H1 (cell line): ENCODE measurements around the gene TGFBI. TPM values are rescaled to one million over a fixed set of nuclear protein-coding genes. Genes with fewer than 3 reads are reported as not detected.

Source experiments
- CTCF ChIA-PET: fragments of 300-600 bp; sonication (Branson Sonifier 250); formaldehyde crosslinking; loops from one replicate; lab custom pipeline; 2021; ENCODE audit not compliant: partially characterized antibody; lab: Charles Lee
- POLR2A ChIA-PET: fragments of 300-600 bp; sonication (Branson Sonifier 250); formaldehyde crosslinking; loops from one replicate; lab custom pipeline; 2021; ENCODE audit warnings: inconsistent platforms; ENCODE audit not compliant: partially characterized antibody; lab: Charles Lee
- DNase-seq, 2 experiments: peaks; one replicate each; pipeline versions ENCODE4 v3.0.0 to v3.0.0-alpha.2; 2010 to 2022; ENCODE audit warnings: low spot score in 2 of 2, low read depth in 1 of 2, mixed read lengths in 1 of 2
- FAIRE-seq: peaks from 2 replicates; lab custom pipeline; 2011; peaks lifted over from hg19 to GRCh38; lab: Jason Lieb, UNC
- H2AFZ ChIP-seq: 2 replicates; pipeline ENCODE4 v1.8.1; 2012; ENCODE audit warnings: low read length, inconsistent platforms
- H2AK5ac ChIP-seq: 2 replicates; pipeline ENCODE4 v1.6.1; 2013; ENCODE audit warnings: low read depth, low read length
- H2BK120ac ChIP-seq: replicated peaks from 2 replicates; pipeline ENCODE3; 2013; ENCODE audit warnings: low read depth, low read length, inconsistent platforms
- H2BK12ac ChIP-seq: 2 replicates; pipeline ENCODE4 v1.6.1; 2013; ENCODE audit warnings: low read depth, low read length
- H2BK15ac ChIP-seq: 2 replicates; pipeline ENCODE4 v1.6.1; 2013; ENCODE audit warnings: low read length
- H2BK20ac ChIP-seq: 2 replicates; pipeline ENCODE4 v1.6.1; 2013; ENCODE audit warnings: low read length
- H2BK5ac ChIP-seq: 2 replicates; pipeline ENCODE4 v1.6.1; 2013; ENCODE audit warnings: low read depth, low read length
- H3K14ac ChIP-seq: 2 replicates; pipeline ENCODE4 v1.6.1; 2013; ENCODE audit warnings: inconsistent platforms; ENCODE audit not compliant: insufficient read length
- H3K18ac ChIP-seq: 2 replicates; pipeline ENCODE4 v1.6.1; 2013; ENCODE audit warnings: low read length; ENCODE audit errors: extremely low read depth
- H3K23ac ChIP-seq: 2 replicates; pipeline ENCODE4 v1.6.1; 2013; ENCODE audit warnings: inconsistent platforms; ENCODE audit not compliant: insufficient read length
- H3K23me2 ChIP-seq: 2 replicates; pipeline ENCODE4 v1.6.1; 2013; ENCODE audit warnings: low read depth, low read length
- H3K27ac ChIP-seq: 2 replicates; pipeline ENCODE4 v1.6.1; 2011; ENCODE audit warnings: low read depth, low read length, inconsistent platforms
- H3K27me3 ChIP-seq, 4 experiments: replicated peaks in 1 of 4; 1 replicate in 1 of 4; 2 replicates in 3 of 4; pipeline versions ENCODE4 v1.6.1 to v1.8.1; 2011 to 2013; ENCODE audit warnings: low read length in 3 of 4, mild to moderate bottlenecking in 3 of 4, inconsistent platforms in 2 of 4, mixed read lengths in 2 of 4, moderate library complexity in 1 of 4; ENCODE audit not compliant: control insufficient read depth in 3 of 4, insufficient read depth in 3 of 4; ENCODE audit errors: extremely low read depth in 1 of 4
- H3K36me3 ChIP-seq, 4 experiments: 2 replicates each; pipeline versions ENCODE4 v1.6.1 to v1.8.1; 2011 to 2013; ENCODE audit warnings: mild to moderate bottlenecking in 4 of 4, low read length in 3 of 4, moderate library complexity in 2 of 4, control low read depth in 1 of 4, inconsistent platforms in 1 of 4; ENCODE audit not compliant: insufficient read depth in 4 of 4, control insufficient read depth in 2 of 4
- H3K4ac ChIP-seq: replicated peaks from 2 replicates; pipeline ENCODE3; 2013; ENCODE audit warnings: low read length, low read depth, mixed read lengths, inconsistent platforms; ENCODE audit not compliant: insufficient read length
- H3K4me1 ChIP-seq, 4 experiments: replicated peaks in 1 of 4; 1 replicate in 1 of 4; 2 replicates in 3 of 4; pipeline versions ENCODE4 v1.6.1 to v1.8.1; 2011 to 2013; ENCODE audit warnings: low read length in 3 of 4, inconsistent platforms in 2 of 4, mixed read lengths in 1 of 4; ENCODE audit not compliant: insufficient read depth in 4 of 4, control insufficient read depth in 3 of 4
- H3K4me2 ChIP-seq, 2 experiments: 2 replicates each; pipeline versions ENCODE4 v1.6.1 to v1.8.1; 2011 to 2013; ENCODE audit warnings: low read depth in 2 of 2, low read length in 2 of 2, control low read depth in 1 of 2, inconsistent platforms in 1 of 2, mild to moderate bottlenecking in 1 of 2; ENCODE audit not compliant: insufficient read depth in 1 of 2
- H3K4me3 ChIP-seq, 4 experiments: fragments of 200-600, 300-600 bp in 1 of 4; sonication (generic), shearing (Covaris generic), sonication (Bioruptor Twin) in 1 of 4; 2 replicates each; pipeline versions ENCODE4 v1.5.1 to v1.8.1; 2011 to 2016; ENCODE audit warnings: low read length in 4 of 4, low read depth in 3 of 4, control low read depth in 2 of 4, inconsistent platforms in 2 of 4, mild to moderate bottlenecking in 2 of 4, mixed read lengths in 1 of 4, moderate library complexity in 1 of 4; ENCODE audit not compliant: insufficient read depth in 2 of 4; ENCODE audit errors: extremely low read depth in 1 of 4
- H3K56ac ChIP-seq: replicated peaks from 2 replicates; pipeline ENCODE3; 2013; ENCODE audit warnings: low read depth, mild to moderate bottlenecking, mixed read lengths, low read length, inconsistent platforms; ENCODE audit not compliant: insufficient read length
- H3K79me1 ChIP-seq: 2 replicates; pipeline ENCODE4 v1.6.1; 2013; ENCODE audit warnings: low read depth, low read length, control low read depth
- H3K79me2 ChIP-seq, 2 experiments: 2 replicates each; pipeline versions ENCODE4 v1.6.1 to v1.8.1; 2012 to 2013; ENCODE audit warnings: low read length in 2 of 2, mild to moderate bottlenecking in 2 of 2, inconsistent platforms in 1 of 2; ENCODE audit not compliant: insufficient read depth in 2 of 2, control insufficient read depth in 1 of 2
- H3K9ac ChIP-seq, 4 experiments: replicated peaks in 1 of 4; 1 replicate in 1 of 4; 2 replicates in 3 of 4; pipeline versions ENCODE4 v1.6.1 to v1.8.1; 2011 to 2013; ENCODE audit warnings: low read depth in 3 of 4, low read length in 3 of 4, control low read depth in 2 of 4, mild to moderate bottlenecking in 2 of 4, moderate library complexity in 2 of 4, inconsistent platforms in 1 of 4; ENCODE audit errors: extremely low read depth in 1 of 4
- H3K9me3 ChIP-seq, 2 experiments: 2 replicates each; pipeline versions ENCODE4 v1.6.1 to v1.8.1; 2012 to 2013; ENCODE audit warnings: mild to moderate bottlenecking in 2 of 2, moderate library complexity in 2 of 2, control low read depth in 1 of 2, inconsistent platforms in 1 of 2, low read depth in 1 of 2, low read length in 1 of 2, mixed read lengths in 1 of 2; ENCODE audit not compliant: insufficient read depth in 2 of 2
- H4K20me1 ChIP-seq, 2 experiments: replicated peaks in 1 of 2; 2 replicates each; pipeline versions ENCODE3 to v1.8.1; 2011 to 2013; ENCODE audit warnings: inconsistent platforms in 2 of 2, low read length in 2 of 2, mild to moderate bottlenecking in 1 of 2; ENCODE audit not compliant: insufficient read depth in 2 of 2, control insufficient read depth in 1 of 2
- H4K5ac ChIP-seq: 2 replicates; pipeline ENCODE4 v1.6.1; 2013; ENCODE audit warnings: low read length, low read depth, mixed read lengths, inconsistent platforms; ENCODE audit not compliant: insufficient read length
- H4K8ac ChIP-seq: 2 replicates; pipeline ENCODE4 v1.8.0; 2013; ENCODE audit warnings: mild to moderate bottlenecking, moderate library complexity, low read length, inconsistent platforms; ENCODE audit not compliant: insufficient read depth; ENCODE audit errors: extremely low read depth
- H4K91ac ChIP-seq: replicated peaks from 2 replicates; pipeline ENCODE3; 2013; ENCODE audit warnings: low read length, mixed read lengths, inconsistent platforms; ENCODE audit not compliant: insufficient read length
- CEBPB ChIP-seq: IDR thresholded peaks from 2 replicates; pipeline ENCODE4 v1.6.1; 2012; ENCODE audit warnings: low read depth, low read length
- CHD1 ChIP-seq: IDR thresholded peaks from 2 replicates; pipeline ENCODE4 v1.6.1; 2012; ENCODE audit warnings: low read depth, low read length, improper control_type of control experiment
- CTBP2 ChIP-seq: IDR thresholded peaks from 2 replicates; pipeline ENCODE4 v1.7.0; 2011; ENCODE audit warnings: borderline replicate concordance, mild to moderate bottlenecking, moderate library complexity, mixed read lengths, low read length; ENCODE audit not compliant: insufficient read depth, insufficient read length
- FOSL1 ChIP-seq: IDR thresholded peaks from 2 replicates; pipeline ENCODE4 v1.6.1; 2011; ENCODE audit warnings: mild to moderate bottlenecking, low read depth, low read length, moderate library complexity; ENCODE audit not compliant: insufficient read depth
- RAD21 ChIP-seq, 2 experiments: IDR thresholded peaks in 1 of 2; conservative IDR thresholded peaks in 1 of 2; 2 replicates each; pipeline ENCODE4 v1.6.1; 2011; ENCODE audit warnings: low read depth in 2 of 2, low read length in 2 of 2, improper control_type of control experiment in 1 of 2, inconsistent platforms in 1 of 2, mild to moderate bottlenecking in 1 of 2, moderate library complexity in 1 of 2
- RBBP5 ChIP-seq: IDR thresholded peaks from 2 replicates; pipeline ENCODE4 v1.7.1; 2012; ENCODE audit warnings: low read depth, mild to moderate bottlenecking, inconsistent platforms, low read length, moderate library complexity, borderline replicate concordance
- RXRA ChIP-seq: IDR thresholded peaks from 2 replicates; pipeline ENCODE4 v1.6.1; 2011; ENCODE audit warnings: low read depth, mild to moderate bottlenecking, low read length, moderate library complexity; ENCODE audit not compliant: insufficient read depth
- TAF1 ChIP-seq: IDR thresholded peaks from 2 replicates; pipeline ENCODE4 v1.6.1; 2011; ENCODE audit warnings: mild to moderate bottlenecking, low read depth, low read length
- WGBS, 2 experiments: shearing (Covaris generic) in 1 of 2; methylation state at CpG; one replicate each; pipeline versions ENCODE4 v1.1.6 to v1.1.7; 2013 to 2015; ENCODE audit warnings: low lambda C conversion rate in 2 of 2, mixed read lengths in 2 of 2, inconsistent platforms in 1 of 2, low coverage in 1 of 2, missing lambda C conversion rate in 1 of 2; ENCODE audit not compliant: insufficient replicate concordance in 2 of 2, insufficient coverage in 1 of 2, insufficient read length in 1 of 2; ENCODE audit errors: extremely low coverage in 1 of 2, missing lambda C conversion rate in 1 of 2; 5-methylcytosine and 5-hydroxymethylcytosine counted together
- polyA plus RNA-seq, 7 experiments: library from polyadenylated mRNA; depleted of rRNA in 3 of 7; stranded (reverse) in 5 of 7; unstranded in 2 of 7; fragments of >200 nt in 5 of 7; fragments of 200-250 nt in 2 of 7; gene quantifications; 1 replicate in 5 of 7; 2 replicates in 1 of 7; 4 replicates in 1 of 7; pipeline versions ENCODE4 v1.2.1 to v1.2.3, GENCODE V29; 2011 to 2013; ENCODE audit warnings: missing spikeins in 2 of 7, mixed read lengths in 2 of 7
- total RNA-seq: library from RNA; stranded (reverse); fragmentation: NEBNext Ultra II Directional; extraction: Animal tissue kit (Norgen Biotek cat#: 25700); gene quantifications from 2 replicates; pipeline ENCODE4 v1.2.1, GENCODE V29; 2021
- TF ChIP-seq, protein P1 (sequence below): IDR thresholded peaks from 2 replicates; pipeline ENCODE4 v1.6.1; 2012; ENCODE audit warnings: inconsistent platforms
- TF ChIP-seq, protein P2 (sequence below): IDR thresholded peaks from 2 replicates; pipeline ENCODE4 v1.6.1; 2012; ENCODE audit warnings: low read length, inconsistent platforms

TGFBI gene
- total and polyA plus RNA-seq, 2 of the 8 experiments (the other 6 are each of a cell fraction or from before 2014, with no cell fraction given) = 6.0 to 8.5 TPM

DNA sequence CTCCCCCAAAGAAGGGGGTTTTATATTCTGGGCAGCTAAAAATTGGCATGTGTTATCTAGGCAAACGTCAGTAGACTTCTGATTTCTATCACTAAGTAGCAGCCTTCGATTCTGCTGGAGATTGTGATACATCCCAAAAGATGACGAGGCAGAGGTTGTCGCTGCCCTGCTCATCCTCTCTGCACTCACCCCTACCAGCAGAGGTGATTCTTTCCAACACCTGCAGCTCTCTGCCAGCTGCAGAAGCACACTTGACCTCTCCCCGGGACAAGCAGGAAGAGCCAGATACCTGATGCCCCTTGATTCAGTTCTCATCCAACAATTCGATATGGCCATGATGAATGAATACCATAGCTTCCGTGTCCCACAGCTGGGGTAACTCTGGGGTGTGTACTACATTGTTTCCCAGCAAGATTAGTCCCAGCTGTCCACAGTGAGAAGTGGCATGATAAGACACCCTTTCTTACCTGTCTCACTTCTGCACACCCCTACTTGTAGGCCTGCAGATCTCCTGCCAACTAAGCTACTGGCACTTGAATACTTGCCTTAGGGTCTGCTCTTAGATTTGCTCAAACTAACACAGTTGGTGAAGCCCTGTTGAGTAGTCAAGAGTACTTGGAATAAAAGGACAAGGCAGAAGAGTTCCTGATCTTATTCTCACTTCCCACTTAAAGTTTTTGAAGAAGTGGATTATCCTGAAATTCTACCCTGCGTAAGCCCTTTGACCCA, 66.3 kb downstream of the TGFBI start:
- Histone ChIP-seq H3K27ac (no peak overlapping the region), H3K4me3 (no peak overlapping the region), H3K56ac (no peak overlapping the region), H4K5ac (no peak overlapping the region), H4K20me1 (no peaks in the 10 kb centered on the region), H4K8ac (no peak overlapping the region), H3K36me3 (no peaks in the 10 kb centered on the region), H3K18ac (no peak overlapping the region), H3K4ac (no peak overlapping the region), H2BK5ac (no peak overlapping the region), H3K23me2 (0 out of 2 replicates have a peak, but pooled peaks cover 1% of the 10 kb centered on the region), H4K91ac (no peak overlapping the region), H3K9me3 (no peaks in the 10 kb centered on the region), H2BK20ac (no peak overlapping the region), H3K4me1 (peaks cover 3 to 6% (median 4%) of the 10 kb centered on the region in 4 experiments; a peak in 4 of 7 replicates), H3K9ac (no peak overlapping the region), H3K79me1 (no peaks in the 10 kb centered on the region), H3K23ac (no peak overlapping the region), H3K27me3 (no peaks in the 10 kb centered on the region), H2BK12ac (no peak overlapping the region), H2AK5ac (no peak overlapping the region), H3K14ac (no peak overlapping the region), H3K4me2 (no peak overlapping the region), H3K79me2 (no peaks in the 10 kb centered on the region), H2AFZ (no peak overlapping the region), H2BK15ac (no peak overlapping the region), H2BK120ac (no peak overlapping the region)
- no peak for FAIRE-seq
- DNase-seq = no peak
- CTCF ChIA-PET = interaction anchor here (1.4 to 8.0 kb wide), 3 partner anchors 12 to 204 kb away, joined by 3 to 46 read pairs (median 3); no protein-coding TSS in a partner anchor
- 92% methylated on average over 8 of the region's 8 CpGs; no CpG with 5 or more reads in 1 of the 2 experiments for WGBS, 2 experiments
- POLR2A ChIA-PET = no interaction called here
- TF ChIP-seq CHD1 (no peak), CEBPB (no peak), RBBP5 (no peak), RXRA (no peak), RAD21 (IDR thresholded peaks at IDR 0.05 in 1 of 2, conservative IDR thresholded peaks at IDR 0.05 in 1 of 2; ENCODE audit: low read depth in 2 of 2, low read length in 2 of 2) (no peak), CTBP2 (no peak), TAF1 (no peak), FOSL1 (no peak)
- TF ChIP-seq, protein P1, sequence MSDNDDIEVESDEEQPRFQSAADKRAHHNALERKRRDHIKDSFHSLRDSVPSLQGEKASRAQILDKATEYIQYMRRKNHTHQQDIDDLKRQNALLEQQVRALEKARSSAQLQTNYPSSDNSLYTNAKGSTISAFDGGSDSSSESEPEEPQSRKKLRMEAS = no peak
- TF ChIP-seq, protein P2, sequence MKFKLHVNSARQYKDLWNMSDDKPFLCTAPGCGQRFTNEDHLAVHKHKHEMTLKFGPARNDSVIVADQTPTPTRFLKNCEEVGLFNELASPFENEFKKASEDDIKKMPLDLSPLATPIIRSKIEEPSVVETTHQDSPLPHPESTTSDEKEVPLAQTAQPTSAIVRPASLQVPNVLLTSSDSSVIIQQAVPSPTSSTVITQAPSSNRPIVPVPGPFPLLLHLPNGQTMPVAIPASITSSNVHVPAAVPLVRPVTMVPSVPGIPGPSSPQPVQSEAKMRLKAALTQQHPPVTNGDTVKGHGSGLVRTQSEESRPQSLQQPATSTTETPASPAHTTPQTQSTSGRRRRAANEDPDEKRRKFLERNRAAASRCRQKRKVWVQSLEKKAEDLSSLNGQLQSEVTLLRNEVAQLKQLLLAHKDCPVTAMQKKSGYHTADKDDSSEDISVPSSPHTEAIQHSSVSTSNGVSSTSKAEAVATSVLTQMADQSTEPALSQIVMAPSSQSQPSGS = no peak
